Astrocyte of the cerebellum (primary cell): ENCODE measurements around the gene PF4V1.

Source experiments
- DNase-seq: peaks from one replicate; pipeline ENCODE4 v3.0.0-alpha.2; 2011; ENCODE audit warnings: low read depth
- H3K4me3 ChIP-seq: 2 replicates; pipeline ENCODE4 v1.5.1; 2011; ENCODE audit warnings: mild to moderate bottlenecking, low read depth, low read length, moderate library complexity
- CTCF ChIP-seq: IDR thresholded peaks from 2 replicates; pipeline ENCODE4 v1.5.1; 2012; ENCODE audit warnings: low read length, low read depth, moderate library complexity, mild to moderate bottlenecking; ENCODE audit errors: missing control alignments
- in situ Hi-C: cut with HindIII; loops from 2 replicates; pipeline ENCODE4 v1.10.0; 2017; ENCODE audit warnings: low sequenced_read_pairs

The PF4V1 gene

GRCh38 chr4:73821325-73821724 is 31.8 kb upstream of the PF4V1 start:
- no peak for DNase-seq
- no peak for TF ChIP-seq CTCF
- H3K4me3 ChIP-seq = no peak overlapping the region
- in situ Hi-C loops = no loop called here

GRCh38 chr4:73822389-73822788 is 30.7 kb upstream of the PF4V1 start:
- no peak for DNase-seq
- in situ Hi-C loops = no loop called here
- no peak for TF ChIP-seq CTCF
- no peak overlapping the region for H3K4me3 ChIP-seq

- no peak overlapping the region for H3K4me3 ChIP-seq
- DNase-seq = no peak
- TF ChIP-seq CTCF = no peak
- in situ Hi-C loops = no loop called here
These were observed 30.1 kb upstream of the PF4V1 start for GRCh38 chr4:73822812-73823504.

GRCh38 chr4:73823760-73824159 is 29.3 kb upstream of the PF4V1 start:
- no peak overlapping the region for H3K4me3 ChIP-seq
- TF ChIP-seq CTCF = no peak
- in situ Hi-C loops = no loop called here
- DNase-seq = no peak

GRCh38 chr4:73828956-73829355 is 24.1 kb upstream of the PF4V1 start:
- DNase-seq = no peak
- in situ Hi-C loops = no loop called here

GRCh38 chr4:73831569-73831968 is 21.5 kb upstream of the PF4V1 start:
- H3K4me3 ChIP-seq = no peak overlapping the region
- no peak for TF ChIP-seq CTCF
- peak; percentile 79 for DNase-seq
- in situ Hi-C loops = no loop called here

More at GRCh38 chr4:73828956-73829355, 24.1 kb upstream of the PF4V1 start:
- no peak overlapping the region for H3K4me3 ChIP-seq
- no peak for TF ChIP-seq CTCF
